GM21619 (cell line): ENCODE data around the gene SLC12A5.
A peak's percentile ranks its signal among the peaks of the same experiment; 100 is the strongest.
"Not testable (repeated sequence)": the region's sequence is repeated elsewhere in the genome, so short reads cannot be mapped to it uniquely, and the experiment has no call there.

Experiments
- ATAC-seq: cut with Tn5 transposase; IDR thresholded peaks from one replicate; pipeline ENCODE4 v1.9.1; 2021; ENCODE audit not compliant: unreplicated experiment

Gene SLC12A5

DNA sequence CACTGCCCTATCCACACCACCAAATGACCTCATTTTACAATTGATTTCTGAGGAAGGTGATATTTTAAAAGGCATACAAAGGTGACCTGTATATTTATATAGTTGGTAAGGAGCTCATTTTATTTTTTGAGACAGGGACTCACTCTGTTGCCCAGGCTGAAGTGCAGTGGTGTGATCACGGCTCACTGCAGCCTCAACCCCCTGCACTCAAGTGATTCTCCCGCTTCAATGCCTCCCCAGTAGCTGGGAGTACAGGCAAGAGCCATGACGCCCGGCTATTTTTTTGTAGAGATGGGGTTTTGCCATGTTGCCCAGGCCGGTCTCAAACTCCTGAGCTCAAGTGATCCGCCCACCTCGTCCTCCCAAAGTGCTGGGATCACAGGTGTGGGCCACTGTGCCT, 47.8 kb downstream of the SLC12A5 start:
- no peak for ATAC-seq

DNA sequence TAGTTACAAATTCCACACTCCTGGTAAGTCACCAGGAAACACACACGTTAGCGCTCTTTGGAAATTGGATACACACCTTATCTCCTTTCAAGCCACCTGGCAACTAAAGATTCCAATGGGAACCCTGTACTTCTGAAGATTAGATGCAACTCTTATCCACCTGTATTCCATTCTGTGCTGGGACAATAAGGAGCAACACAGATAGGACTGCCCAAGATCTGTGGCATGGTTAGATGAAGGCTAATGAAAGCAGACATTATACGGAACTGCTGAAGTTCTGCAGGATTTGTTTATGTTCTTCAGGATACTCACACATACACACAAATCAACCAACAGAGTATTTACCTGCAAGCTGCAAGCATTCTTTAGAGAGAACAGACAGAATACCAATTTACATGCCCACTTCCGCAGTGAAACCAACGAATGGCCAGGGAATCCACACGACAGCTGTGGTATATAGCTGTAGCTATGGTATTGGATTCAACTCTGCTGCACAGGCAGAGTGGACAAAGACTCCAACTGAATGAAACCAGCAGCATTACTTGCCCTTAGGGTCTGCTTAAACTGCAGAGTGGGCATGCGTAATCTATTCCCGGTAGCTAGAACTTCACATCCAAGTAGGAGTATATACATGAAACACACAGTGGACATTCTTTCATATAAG, 48.8 kb downstream of the SLC12A5 start:
- no peak for ATAC-seq

DNA sequence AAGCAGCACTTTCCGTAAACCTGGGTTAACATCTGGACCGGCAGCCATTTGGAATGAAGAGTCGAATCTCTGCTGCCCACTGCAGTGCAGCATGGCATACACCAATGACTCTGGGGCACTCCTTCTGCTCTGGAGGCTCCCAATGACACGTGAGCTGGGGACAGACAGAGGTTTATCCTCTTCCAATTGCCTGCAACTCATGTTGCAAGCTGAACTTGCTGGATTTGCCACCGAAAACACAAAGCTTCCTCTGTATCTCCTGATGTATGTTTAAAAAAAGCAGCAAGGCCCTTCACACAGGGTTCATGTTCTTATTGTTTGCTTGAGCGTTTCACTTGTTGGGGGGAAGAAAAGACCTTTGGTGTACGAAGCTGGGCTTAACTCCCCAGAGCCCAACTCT, 49.9 kb downstream of the SLC12A5 start:
- no peak for ATAC-seq

DNA sequence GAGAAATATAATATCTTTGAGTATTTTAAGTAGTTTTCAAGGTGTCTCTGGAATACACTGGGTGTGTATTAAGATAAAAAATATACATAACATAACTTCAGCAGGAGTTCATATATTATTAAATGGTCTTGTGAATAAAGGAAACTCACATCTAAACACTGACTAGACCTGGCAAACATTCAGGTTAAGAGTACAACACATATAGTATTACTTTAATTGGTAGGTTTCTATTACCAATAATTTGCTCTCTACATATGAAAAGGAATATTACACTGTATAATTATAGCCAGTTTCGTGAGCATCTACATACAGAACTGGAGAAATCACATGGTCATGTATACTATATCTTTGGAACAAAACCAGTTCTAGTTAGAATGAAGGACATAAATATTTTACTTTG, 52.1 kb downstream of the SLC12A5 start:
- no peak for ATAC-seq

DNA sequence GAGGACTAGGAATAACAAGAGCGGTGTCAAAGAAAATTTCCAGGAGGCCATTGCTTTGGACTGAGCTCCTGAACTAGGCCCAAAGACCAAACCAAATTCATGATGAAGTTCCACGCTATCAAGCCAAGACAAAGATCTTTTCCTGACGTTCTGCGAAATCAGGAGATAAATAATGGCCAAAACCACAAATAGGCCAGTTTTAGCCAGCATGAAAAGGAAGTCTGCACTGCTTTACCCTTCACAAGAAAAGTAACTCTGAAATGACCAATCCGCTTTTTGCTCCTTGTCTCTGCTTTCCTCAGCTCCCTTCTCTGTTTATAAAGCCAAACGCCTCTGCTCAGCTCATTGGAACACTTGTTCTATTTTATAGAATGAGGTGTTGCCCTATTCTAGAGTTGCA, 54.1 kb downstream of the SLC12A5 start:
- ATAC-seq, result no peak

DNA sequence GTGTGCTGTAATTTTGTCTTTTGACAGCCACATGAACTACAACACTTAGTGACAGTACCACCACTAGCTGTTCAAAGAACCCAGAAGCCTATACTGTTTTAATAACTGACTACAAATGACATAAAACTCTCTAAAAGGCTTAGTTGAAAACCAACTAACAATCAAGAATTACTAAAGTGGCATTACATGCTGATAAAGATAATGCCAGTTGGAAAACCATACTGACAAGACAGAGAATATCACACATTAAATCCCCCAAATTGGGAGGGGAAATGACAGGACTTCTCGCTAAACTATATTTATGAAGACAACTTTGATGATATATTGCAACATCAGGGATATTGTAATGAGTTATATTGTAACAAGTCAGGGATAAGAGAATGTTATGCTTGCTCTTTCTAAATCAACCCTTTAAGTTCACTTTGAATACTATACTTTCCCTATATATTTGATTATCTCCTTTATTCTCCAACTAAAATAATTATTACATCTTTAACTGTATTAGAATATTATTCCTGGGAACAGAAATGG, 54.6 kb downstream of the SLC12A5 start:
- ATAC-seq, result no peak

DNA sequence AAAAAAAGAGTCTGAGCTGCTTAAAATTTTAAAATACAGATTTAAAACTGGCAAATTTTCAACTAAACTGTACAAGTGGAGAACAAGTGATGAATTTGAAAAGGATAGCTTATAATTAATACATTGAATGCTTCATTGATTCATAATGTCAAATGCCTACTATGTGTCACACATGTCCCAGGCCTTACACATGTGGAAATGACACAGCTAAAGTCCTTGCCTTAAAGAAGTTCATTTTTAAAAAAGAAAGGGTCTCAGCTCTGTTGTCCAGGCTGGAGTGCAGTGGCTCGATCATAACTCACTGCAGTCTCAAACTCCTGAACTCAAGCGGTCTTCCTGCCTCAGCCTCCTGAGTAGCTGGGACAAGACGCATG, 55.8 kb downstream of the SLC12A5 start:
- ATAC-seq, result no peak

DNA sequence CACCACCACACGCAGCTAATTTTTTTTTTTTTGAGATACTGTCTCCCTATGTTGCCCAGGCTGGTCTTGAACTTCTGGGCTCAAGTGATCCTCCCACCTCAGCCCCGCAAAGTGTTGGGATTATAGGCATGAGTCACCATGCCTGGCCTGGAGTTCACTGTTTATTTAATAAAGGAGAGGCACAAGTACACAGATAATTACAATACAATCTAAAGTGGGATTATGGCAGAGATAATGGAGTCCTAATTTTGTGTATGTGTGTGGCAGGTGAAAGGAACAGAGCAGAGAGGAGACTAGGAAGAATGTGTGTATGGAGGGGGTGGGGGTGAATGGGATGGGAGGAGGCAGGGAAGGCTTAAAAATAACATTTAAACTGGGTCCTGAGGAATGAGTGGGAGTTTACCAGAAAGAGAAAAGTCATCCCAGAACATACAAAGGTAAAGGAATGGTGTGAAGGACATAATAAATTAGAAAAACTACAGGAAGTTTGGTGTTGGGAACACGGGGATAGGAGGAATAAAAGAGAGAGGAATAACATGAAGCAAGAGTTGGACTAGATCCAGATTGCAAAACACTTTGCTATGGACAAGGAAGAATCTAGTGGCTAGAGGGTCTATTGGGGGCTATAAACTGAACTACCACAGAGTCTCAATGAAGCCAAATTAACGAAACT, 56.3 kb downstream of the SLC12A5 start:
- ATAC-seq, result no peak

DNA sequence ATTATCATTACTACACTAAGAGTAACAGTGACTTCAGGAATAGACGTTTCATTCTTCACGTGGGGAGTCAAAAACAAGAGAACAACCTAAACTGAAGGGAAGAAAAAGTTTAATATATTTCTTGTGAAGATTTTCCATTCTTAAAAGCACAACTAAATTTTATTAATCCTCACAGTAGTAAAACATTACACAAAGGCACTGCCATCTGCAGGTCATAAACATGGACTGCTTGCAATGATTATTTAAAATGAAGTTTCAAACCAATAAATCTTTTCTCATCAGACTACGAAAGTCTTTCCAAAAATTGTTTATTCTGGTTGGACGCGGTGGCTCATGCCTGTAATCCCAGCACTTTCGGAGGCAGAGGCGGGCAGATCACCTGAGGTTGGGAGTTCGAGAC, 58.1 kb downstream of the SLC12A5 start:
- ATAC-seq, result no peak

DNA sequence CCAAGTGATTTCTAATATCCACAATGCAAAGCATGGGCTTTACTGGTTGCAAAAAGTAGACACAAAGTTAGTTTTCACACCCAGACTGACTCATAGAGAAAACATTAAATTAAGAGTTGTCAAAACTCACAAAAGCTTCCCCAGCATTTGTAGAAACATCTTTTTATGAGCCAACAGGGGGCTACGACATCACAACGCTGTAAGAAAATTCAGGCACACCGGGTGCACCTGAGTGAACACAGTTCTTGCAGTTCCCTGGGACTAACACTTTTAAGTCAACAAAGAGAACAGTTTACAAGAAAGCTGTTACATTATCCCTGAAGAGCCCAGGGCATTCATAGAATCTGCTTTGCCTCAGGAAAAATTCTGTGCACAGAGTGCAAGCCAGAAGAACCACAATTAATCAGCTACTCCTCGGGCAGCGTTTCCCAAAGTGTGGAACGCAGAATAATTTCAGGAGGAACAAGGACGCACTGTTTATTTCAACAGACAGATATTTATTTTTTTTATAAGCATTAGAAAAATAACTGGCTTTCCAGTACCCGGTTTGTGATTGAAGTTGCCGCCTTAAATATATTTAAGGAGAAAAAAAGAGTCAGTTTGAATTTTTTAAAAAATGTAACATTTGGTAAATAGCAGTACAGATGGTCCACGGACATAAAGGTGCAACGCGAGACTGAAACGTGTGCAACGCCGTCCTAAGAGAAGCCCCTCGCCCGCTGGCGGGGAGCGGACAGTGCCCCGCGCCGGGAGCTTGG, 59.6 kb downstream of the SLC12A5 start:
- ATAC-seq, result peak; percentile 1

DNA sequence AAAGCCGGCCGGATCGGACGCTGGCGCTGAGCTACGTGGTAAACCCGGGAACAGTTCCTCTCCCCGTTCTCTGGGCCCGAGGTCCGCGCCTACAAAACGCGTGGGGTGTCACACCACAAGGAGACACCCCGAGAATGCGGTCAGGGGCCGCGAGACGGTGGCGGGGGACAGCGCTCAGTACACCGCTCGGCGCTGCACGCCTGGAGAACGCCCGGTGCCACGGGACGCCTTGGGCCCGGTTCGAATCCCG, 60.1 kb downstream of the SLC12A5 start:
- ATAC-seq, result peak; percentile 20

DNA sequence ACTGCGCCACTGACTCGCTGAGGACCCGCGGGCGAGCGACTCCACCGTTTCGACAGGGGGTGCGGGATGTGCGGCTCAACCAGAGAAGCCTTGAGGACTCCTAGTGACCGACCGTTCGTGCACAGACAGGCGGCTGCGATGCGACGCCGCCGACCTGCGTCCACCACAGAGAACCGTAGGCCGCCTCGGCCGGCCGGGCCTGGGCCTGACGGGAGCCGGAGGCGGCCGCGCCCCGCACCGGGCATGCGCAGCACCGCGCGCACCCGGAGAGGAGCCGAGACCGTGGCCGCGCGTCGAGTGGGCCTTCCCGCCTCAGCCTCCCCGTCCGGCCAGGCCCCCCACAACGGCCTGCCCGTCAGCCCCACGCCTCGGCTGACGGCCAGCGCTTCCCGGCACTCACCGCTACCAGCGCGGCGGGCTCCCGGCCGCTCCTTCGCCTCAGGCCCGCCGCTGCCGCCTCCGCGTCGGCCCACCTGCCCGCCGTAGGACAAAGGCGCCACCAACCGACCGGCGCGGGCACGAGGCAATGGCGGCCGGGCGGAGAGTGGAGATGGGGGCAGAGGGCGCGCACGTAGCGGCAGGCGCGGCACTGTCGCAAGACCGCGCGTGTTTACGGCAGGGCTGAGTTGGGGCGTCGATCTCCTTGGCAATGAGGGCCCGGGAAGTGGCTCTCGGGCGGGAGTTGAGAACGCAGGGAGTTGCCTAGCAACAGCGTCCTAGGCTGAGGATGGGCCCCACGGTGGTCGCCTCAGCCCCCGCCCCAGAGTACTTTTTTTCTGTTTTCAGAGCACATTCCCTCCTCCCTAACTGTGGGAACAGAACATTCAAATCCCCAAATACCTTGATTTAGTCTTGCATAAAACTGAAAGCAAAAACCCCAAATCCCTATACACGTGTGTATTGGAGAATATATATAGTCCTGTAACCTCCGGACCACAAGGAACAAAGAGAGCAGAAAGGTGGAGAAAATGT, 60.7 kb downstream of the SLC12A5 start, which contains the start of gene NCOA5:
Gene NCOA5, minus strand, starts transcription at position 546 of the 972 bp plus-strand sequence. CDS start 10,538 bp downstream, outside the sequence.
- peak; percentile 80 for ATAC-seq

DNA sequence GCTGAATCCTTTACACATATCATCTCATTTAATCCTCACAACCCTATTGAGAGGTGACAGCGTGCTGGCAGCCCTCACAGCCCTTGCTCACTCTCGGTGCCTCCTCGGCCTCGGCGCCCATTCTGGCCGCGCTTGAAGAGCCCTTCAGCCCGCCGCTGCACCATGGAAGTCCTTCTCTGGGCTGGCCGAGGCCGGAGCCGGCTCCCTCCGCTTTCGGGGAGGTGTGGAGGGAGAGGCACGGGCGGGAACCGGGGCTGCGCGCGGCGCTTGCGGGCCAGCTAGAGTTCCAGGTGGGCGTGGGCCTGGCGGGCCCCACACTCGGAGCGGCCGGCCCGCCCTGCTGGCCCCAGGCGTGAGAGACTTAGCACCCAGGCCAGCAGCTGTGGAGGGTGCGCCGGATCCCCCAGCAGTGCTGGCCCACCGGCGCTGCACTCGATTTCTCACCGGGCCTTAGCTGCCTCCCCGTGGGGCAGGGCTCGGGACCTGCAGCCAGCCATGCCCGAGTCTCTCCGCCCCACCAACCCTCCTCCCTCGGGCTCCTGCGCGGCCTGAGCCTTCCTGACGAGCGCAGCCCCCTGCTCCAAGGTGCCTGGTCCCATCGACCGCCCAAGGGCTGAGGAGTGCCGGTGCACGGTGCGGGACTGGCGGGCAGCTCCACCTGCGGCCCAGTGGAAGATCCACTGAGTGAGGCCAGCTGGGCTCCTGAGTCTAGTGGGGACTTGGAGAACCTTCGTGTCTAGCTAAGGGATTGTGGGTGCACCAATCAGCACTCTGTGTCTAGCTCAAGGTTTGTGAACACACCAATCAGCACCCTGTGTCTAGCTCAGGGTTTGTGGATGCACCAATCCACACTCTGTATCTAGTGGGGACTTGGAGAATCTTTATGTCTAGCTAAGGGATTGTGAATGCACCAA, 62.9 kb downstream of the SLC12A5 start:
- ATAC-seq, result not testable (repeated sequence)

DNA sequence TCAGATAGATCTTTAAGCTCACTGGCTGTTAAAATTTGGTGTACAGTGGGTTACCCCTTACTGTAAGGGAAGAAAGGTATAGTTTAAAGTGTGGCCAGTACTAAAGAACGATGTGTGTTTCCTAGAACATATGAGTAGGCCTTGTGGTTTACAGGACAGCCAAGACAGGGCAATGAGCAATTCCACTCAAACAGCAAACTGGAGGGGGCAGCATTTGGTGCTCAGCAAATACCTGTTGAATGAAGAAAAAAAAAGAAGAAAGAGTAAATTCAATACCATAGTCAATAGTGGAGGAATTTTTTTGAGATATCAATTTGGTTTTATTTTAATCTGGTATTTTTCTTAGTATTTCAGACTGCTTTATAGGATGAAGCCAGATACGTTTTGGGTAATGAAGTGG, 64.5 kb downstream of the SLC12A5 start:
- no peak for ATAC-seq

DNA sequence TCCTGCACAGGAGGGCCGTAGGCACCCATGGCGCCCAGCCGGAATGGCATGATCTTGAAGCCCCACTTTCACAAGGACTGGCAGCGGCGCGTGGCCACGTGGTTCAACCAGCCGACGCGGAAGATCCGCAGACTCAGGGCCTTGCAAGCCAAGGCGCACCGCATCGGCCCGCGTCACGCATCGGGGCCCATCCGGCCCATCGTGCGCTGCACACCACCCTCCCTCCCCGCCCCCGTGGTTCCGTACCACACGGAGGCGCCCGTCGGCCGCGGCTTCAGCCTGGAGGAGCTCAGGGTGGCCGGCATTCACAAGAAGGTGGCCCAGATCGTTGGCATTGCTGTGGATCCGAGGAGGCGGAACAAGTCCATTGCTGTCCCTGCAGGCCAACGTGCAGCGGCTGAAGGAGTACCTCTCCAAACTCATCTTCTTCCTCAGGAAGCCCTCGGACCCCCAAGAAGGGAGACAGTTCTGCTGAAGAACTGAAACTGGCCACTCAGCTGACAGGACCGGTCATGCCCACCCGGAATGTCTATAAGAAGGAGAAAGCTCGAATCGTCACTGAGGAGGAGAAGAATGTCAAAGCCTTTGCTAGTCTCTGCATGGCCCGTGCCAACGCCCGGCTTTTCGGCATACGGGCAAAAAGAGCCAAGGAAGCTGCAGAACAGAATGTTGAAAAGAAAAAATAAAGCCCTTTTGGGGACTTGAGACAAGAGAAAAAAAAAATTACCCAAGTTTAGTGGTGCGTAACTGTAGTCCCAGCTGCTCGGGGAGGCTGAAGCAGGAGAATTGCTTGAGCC, 70.7 kb downstream of the SLC12A5 start:
- ATAC-seq, result no peak

DNA sequence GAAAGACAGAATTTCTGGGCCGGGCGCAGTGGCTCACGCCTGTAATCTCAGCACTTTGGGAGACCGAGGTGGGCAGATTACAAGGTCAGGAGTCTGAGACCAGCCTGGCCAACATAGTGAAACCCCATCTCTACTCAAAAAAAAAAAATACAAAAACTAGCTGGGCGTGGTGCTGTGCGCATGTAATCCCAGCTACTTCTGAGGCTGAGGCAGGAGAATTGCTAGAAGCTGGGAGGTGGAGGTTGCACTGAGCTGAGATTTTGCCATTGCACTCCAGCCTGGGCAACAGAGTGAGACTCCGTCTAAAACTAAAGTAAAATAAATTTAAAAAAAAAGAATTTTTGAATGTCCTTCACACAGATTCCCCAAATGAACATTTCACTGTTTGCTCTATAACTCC, 71.4 kb downstream of the SLC12A5 start:
- not testable (repeated sequence) for ATAC-seq

DNA sequence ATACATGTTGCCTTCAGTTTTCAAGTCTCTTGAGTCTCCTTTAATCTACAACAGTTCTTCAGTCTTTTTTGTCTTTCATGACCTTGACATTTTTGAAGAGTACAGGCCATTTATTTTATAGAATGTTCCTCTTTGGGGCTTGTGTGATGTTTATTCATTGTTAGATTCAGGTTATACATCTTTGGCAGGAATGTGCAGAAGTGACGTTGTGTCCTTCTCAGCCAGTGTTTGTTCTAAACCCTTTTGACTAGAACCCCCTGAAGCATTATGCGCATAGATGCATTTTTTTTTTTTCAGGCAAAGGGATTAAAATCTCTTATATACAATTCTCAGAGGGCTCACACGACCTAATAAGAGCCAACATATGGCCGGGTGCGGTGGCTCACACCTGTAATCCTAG, 72.0 kb downstream of the SLC12A5 start:
- ATAC-seq, result no peak

DNA sequence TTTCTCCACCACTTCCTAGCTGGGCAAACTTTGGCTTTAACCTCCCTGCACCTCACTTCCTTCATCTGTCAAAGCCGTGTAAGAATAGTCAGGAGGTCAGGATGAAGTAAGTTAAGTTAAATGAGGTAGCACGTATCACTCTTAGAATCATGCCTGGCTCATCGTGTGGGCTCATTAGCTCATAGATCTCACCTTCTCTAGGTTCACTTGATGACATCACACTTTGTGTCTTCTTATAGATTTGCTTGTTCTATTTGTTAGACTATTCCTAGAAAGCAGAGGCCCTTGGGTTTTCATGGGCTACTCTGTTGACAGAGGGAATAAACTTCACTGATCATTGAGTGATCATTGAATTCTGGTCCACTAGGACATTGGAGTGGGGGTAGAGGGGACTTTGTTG, 72.9 kb downstream of the SLC12A5 start:
- ATAC-seq, result no peak

DNA sequence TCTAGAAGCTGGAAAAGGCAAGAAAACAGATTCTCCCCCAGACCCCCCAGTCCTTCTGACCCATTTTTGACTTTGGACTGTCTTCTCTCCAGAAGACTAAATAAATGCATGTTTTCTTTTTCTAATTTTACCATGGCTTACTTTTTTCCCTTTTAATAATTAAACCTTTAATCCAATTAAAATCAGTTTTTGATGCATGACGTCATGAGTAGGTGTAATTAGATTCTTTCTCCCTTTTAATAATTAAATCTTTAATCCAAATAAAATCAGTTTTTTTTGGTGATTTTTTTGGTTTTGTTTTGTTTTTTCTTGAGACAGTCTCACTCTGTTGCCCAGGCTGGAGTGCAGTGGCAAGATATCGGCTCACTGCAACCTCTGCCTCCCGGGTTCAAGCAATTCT, 73.9 kb downstream of the SLC12A5 start:
- no peak for ATAC-seq
